Upper lobe of left lung (tissue), 6 donors: ENCODE data around the gene P2RY13. TPM values are rescaled to one million over a fixed set of nuclear protein-coding genes. Genes with fewer than 3 reads are reported as not detected.

Experiments
- ATAC-seq, 2 donors: fragments of 200-7000 bp; cut with Tn5 transposase; one replicate each; pipeline ENCODE4 v1.9.1; 2022; ENCODE audit warnings: mild to moderate bottlenecking in 2 of 2, moderate library complexity in 2 of 2; ENCODE audit not compliant: low FRiP score in 2 of 2
- DNase-seq, 2 donors: peaks; one replicate each; pipeline ENCODE4 v3.0.0-alpha.2; 2019 to 2020
- H3K27ac ChIP-seq, 4 donors: fragments of 200-600 bp; sonication (generic); one replicate each; pipeline ENCODE4 v1.5.1; 2016 to 2019
- H3K27me3 ChIP-seq, 4 donors: fragments of 200-600 bp; sonication (generic); one replicate each; pipeline ENCODE4 v1.5.1; 2017 to 2019
- H3K36me3 ChIP-seq, 4 donors: fragments of 200-600 bp; sonication (generic); one replicate each; pipeline ENCODE4 v1.5.1; 2016 to 2019
- H3K4me1 ChIP-seq, 4 donors: fragments of 200-600 bp; sonication (generic); one replicate each; pipeline ENCODE4 v1.5.1; 2018 to 2019
- H3K4me3 ChIP-seq, 4 donors: fragments of 200-600 bp; sonication (generic); one replicate each; pipeline ENCODE4 v1.5.1; 2017 to 2019; ENCODE audit warnings: mild to moderate bottlenecking in 2 of 4, moderate library complexity in 1 of 4
- H3K9me3 ChIP-seq, 4 donors: fragments of 200-600 bp; sonication (generic); one replicate each; pipeline ENCODE4 v1.5.1; 2018 to 2019
- EP300 ChIP-seq, 4 donors: sonication (generic); formaldehyde crosslinking; IDR thresholded peaks; one replicate each; pipeline ENCODE4 v1.5.1; 2017; ENCODE audit warnings: antibody characterized with exemption in 4 of 4, control low read depth in 2 of 4
- POLR2A ChIP-seq, 4 donors: fragments of 450-650 bp; IDR thresholded peaks; one replicate each; pipeline ENCODE4 v1.5.1; 2016 to 2017; ENCODE audit warnings: antibody characterized with exemption in 4 of 4, mild to moderate bottlenecking in 2 of 4
- POLR2AphosphoS5 ChIP-seq, 2 donors: sonication (generic); formaldehyde crosslinking; IDR thresholded peaks; one replicate each; pipeline ENCODE4 v1.5.1; 2017; ENCODE audit warnings: antibody characterized with exemption in 2 of 2
- WGBS, 2 donors: methylation state at CpG; one replicate each; pipeline ENCODE4 v1.1.5; 2017 to 2018; 5-methylcytosine and 5-hydroxymethylcytosine counted together
- total RNA-seq, 6 donors: library from RNA; depleted of rRNA in 4 of 6; stranded (reverse); fragments of >200 nt in 4 of 6; gene quantifications; one replicate each; pipeline versions ENCODE4 v1.1.0 to v1.2.1, GENCODE V29; 2016 to 2021
- TF ChIP-seq, protein P1 (sequence below), 6 experiments: fragments of 450-650 bp in 4 of 6; fragments of 200-600 bp in 2 of 6; sonication (generic) in 2 of 6; IDR thresholded peaks; one replicate each; pipeline ENCODE4 v1.5.1; 2016 to 2019; ENCODE audit warnings: antibody characterized with exemption in 6 of 6
- donor health status: DM: no; HTN: no; CAD: no; lungs with moderate emphysema.
- donor health status: DM: no; HTN: yes; CAD: no; lungs with severe emphysema.

The P2RY13 gene
- total RNA-seq, 6 donors from 2014 or later = 0.67 to 13.4 (median 3.2) TPM

DNA sequence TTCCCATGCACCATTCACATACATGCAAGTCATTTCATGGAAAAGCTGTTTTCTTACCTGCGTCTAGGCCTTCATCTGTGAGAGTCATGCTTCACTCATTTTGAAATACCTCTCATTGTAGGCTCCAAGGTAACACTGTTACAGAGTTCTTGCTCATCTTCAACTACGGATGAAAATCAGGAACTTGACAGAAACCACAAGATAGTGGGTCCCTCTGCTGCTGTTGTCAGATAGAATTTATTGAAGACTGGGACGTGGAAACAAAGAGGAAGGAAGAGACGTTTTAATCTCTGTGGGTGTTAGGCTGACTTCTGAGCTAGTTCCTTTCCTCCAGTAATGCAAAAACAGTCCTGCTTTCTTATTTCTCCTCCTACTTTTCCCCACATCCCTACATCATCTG is 51.1 kb downstream of the P2RY13 start, which contains the start of gene P2RY14:
Gene P2RY14, minus strand, starts transcription at position 313 of the 400 bp plus-strand sequence. CDS start 64,226 bp downstream, outside the sequence.
- Histone ChIP-seq H3K4me1 (no peaks in the 10 kb centered on the region), H3K4me3 (no peak within 1 kb of the TSS), H3K27me3 (no peaks in the 10 kb centered on the region), H3K36me3 (no peaks in the 10 kb centered on the region), H3K9me3 (no peaks in the 10 kb centered on the region), H3K27ac (peak within 1 kb of the TSS in 1 of 4 donors; percentile 17)
- WGBS, 2 donors = 46 to 49% methylated on average over 4 of the region's 4 CpGs
- DNase-seq = no peak
- no peak for TF ChIP-seq POLR2AphosphoS5 (IDR thresholded peaks at IDR 0.05)
- TF ChIP-seq POLR2A (IDR thresholded peaks at IDR 0.05) = no peak
- TF ChIP-seq, protein P1, sequence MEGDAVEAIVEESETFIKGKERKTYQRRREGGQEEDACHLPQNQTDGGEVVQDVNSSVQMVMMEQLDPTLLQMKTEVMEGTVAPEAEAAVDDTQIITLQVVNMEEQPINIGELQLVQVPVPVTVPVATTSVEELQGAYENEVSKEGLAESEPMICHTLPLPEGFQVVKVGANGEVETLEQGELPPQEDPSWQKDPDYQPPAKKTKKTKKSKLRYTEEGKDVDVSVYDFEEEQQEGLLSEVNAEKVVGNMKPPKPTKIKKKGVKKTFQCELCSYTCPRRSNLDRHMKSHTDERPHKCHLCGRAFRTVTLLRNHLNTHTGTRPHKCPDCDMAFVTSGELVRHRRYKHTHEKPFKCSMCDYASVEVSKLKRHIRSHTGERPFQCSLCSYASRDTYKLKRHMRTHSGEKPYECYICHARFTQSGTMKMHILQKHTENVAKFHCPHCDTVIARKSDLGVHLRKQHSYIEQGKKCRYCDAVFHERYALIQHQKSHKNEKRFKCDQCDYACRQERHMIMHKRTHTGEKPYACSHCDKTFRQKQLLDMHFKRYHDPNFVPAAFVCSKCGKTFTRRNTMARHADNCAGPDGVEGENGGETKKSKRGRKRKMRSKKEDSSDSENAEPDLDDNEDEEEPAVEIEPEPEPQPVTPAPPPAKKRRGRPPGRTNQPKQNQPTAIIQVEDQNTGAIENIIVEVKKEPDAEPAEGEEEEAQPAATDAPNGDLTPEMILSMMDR (IDR thresholded peaks at IDR 0.05) = no peak
- TF ChIP-seq EP300 (IDR thresholded peaks at IDR 0.05) = no peak
- peak in 1 of 2 donors; percentile 78 for ATAC-seq

DNA sequence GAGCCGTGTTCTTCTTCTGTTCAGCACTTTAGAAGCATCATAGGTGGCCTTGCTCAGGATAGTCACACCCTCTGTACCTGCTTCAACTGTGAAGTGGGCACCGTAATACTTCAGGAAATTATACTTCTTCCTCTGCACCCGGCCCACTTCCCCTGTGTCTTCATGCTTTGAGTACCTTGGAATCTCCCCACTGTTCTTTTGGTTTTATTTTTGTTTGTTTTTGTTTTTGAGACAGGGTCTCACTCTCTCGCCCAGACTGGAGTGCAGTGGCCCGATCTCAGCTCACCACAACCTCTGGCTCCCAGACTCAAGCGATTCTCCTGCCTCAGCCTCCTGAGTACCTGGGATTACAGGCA is 52.7 kb downstream of the P2RY13 start:
- H3K36me3 ChIP-seq = no peaks in the 10 kb centered on the region
- H3K4me3 ChIP-seq = no peak overlapping the region
- no peaks in the 10 kb centered on the region for H3K4me1 ChIP-seq
- DNase-seq (no peak), ATAC-seq (no peak)
- no peaks in the 10 kb centered on the region for H3K27me3 ChIP-seq
- no peaks in the 10 kb centered on the region for H3K9me3 ChIP-seq
- 57 to 71% methylated on average over 6 of the region's 6 CpGs for WGBS, 2 donors
- TF ChIP-seq POLR2A (IDR thresholded peaks at IDR 0.05) = no peak
- TF ChIP-seq, protein P1 (IDR thresholded peaks at IDR 0.05) = no peak
- H3K27ac ChIP-seq = no peak overlapping the region

Other genes starting within 250 kb of the P2RY13 start
- 1 to 10 TPM in 1 of 6 donors, under 1 TPM in 3, not detected in 2; 0.27 to 1.5 (median 0.31) TPM for gene MED12L, start 243.9 kb downstream of the P2RY13 start, total RNA-seq
- 1 to 10 TPM; 1.0 to 6.6 (median 2.8) TPM for gene GPR171, start 126.3 kb downstream of the P2RY13 start, total RNA-seq
- 1 to 10 TPM; 1.7 to 6.2 (median 3.9) TPM for gene P2RY14, start 51.0 kb downstream of the P2RY13 start, total RNA-seq
- under 1 TPM in 3 of 6 donors, not detected in 3; 0.30 to 0.69 (median 0.34) TPM for gene GPR87, start 12.7 kb downstream of the P2RY13 start, total RNA-seq
- gene P2RY12, start 55.2 kb upstream of the P2RY13 start, total RNA-seq = 1 to 10 TPM in 4 of 6 donors, under 1 TPM in 1, not detected in 1; 0.22 to 3.9 (median 2.8) TPM
- gene IGSF10, start 131.5 kb upstream of the P2RY13 start, total RNA-seq = 10 to 100 TPM in 5 of 6 donors, 1 to 10 TPM in 1; 9.2 to 27.2 (median 22.9) TPM